ENCODE data around the gene PIK3CD. TPM values are rescaled to one million over a fixed set of nuclear protein-coding genes. Genes with fewer than 3 reads are reported as not detected.
A peak's percentile ranks its signal among the peaks of the same experiment; 100 is the strongest.

Gene PIK3CD
- polyA plus RNA-seq, 4 donors, result 1.8 to 16.8 (median 3.6) TPM

- DNase-seq, result no peak
- H3K4me1 ChIP-seq (ENCODE audit: control insufficient read depth in 3 of 3, insufficient read depth in 2 of 3, low read depth in 1 of 3, low read length in 2 of 3), result peaks cover 5 to 29% (median 14%) of the 10 kb centered on the region in 3 donors
- no peaks in the 10 kb centered on the region for H3K9me3 ChIP-seq (ENCODE audit: control insufficient read depth in 2 of 2, insufficient read depth in 1 of 2, low read depth in 1 of 2, low read length in 1 of 2)
- H3K27me3 ChIP-seq (ENCODE audit: control insufficient read depth in 3 of 3, insufficient read depth in 3 of 3, low read length in 3 of 3), result peaks cover 0 to 29% (median 0%) of the 10 kb centered on the region in 3 donors
- H3K4me3 ChIP-seq (ENCODE audit: low read depth in 1 of 3, low read length in 3 of 3), result no peak overlapping the region
- 70 to 78% (median 77%) methylated on average over 14 of the region's 14 CpGs for WGBS, 3 donors
- FAIRE-seq, result no peak
- no peak overlapping the region for H3K27ac ChIP-seq (ENCODE audit: low read depth in 1 of 3, low read length in 2 of 3)
- peaks cover 0 to 3% (median 0%) of the 10 kb centered on the region in 3 donors for H3K36me3 ChIP-seq (ENCODE audit: control insufficient read depth in 3 of 3, insufficient read depth in 2 of 3, low read depth in 1 of 3, low read length in 3 of 3)
Observed at GRCh38 chr1:9690440-9691107, 39.0 kb downstream of the PIK3CD start.

- peaks cover 0 to 29% (median 0%) of the 10 kb centered on the region in 3 donors for H3K27me3 ChIP-seq (ENCODE audit: control insufficient read depth in 3 of 3, insufficient read depth in 3 of 3, low read length in 3 of 3)
- peaks cover 0 to 3% (median 0%) of the 10 kb centered on the region in 3 donors for H3K36me3 ChIP-seq (ENCODE audit: control insufficient read depth in 3 of 3, insufficient read depth in 2 of 3, low read depth in 1 of 3, low read length in 3 of 3)
- FAIRE-seq (no peak), DNase-seq (no peak)
- no peak overlapping the region for H3K4me3 ChIP-seq (ENCODE audit: low read depth in 1 of 3, low read length in 3 of 3)
- peaks cover 5 to 29% (median 14%) of the 10 kb centered on the region in 3 donors for H3K4me1 ChIP-seq (ENCODE audit: control insufficient read depth in 3 of 3, insufficient read depth in 2 of 3, low read depth in 1 of 3, low read length in 2 of 3)
- no peak overlapping the region for H3K27ac ChIP-seq (ENCODE audit: low read depth in 1 of 3, low read length in 2 of 3)
- H3K9me3 ChIP-seq (ENCODE audit: control insufficient read depth in 2 of 2, insufficient read depth in 1 of 2, low read depth in 1 of 2, low read length in 1 of 2), result no peaks in the 10 kb centered on the region
- WGBS, 3 donors, result 69 to 80% (median 74%) methylated on average over 6 of the region's 6 CpGs
Observed at GRCh38 chr1:9691108-9691445, 39.5 kb downstream of the PIK3CD start.

- Histone ChIP-seq H3K9me3 (ENCODE audit: control insufficient read depth in 2 of 2, insufficient read depth in 1 of 2, low read depth in 1 of 2, low read length in 1 of 2) (no peaks in the 10 kb centered on the region), H3K4me3 (ENCODE audit: low read depth in 1 of 3, low read length in 3 of 3) (no peak overlapping the region), H3K4me1 (ENCODE audit: control insufficient read depth in 3 of 3, insufficient read depth in 2 of 3, low read depth in 1 of 3, low read length in 2 of 3) (peaks cover 5 to 29% (median 14%) of the 10 kb centered on the region in 3 donors), H3K27ac (ENCODE audit: low read depth in 1 of 3, low read length in 2 of 3) (no peak overlapping the region), H3K36me3 (ENCODE audit: control insufficient read depth in 3 of 3, insufficient read depth in 2 of 3, low read depth in 1 of 3, low read length in 3 of 3) (peaks cover 0 to 3% (median 0%) of the 10 kb centered on the region in 3 donors), H3K27me3 (ENCODE audit: control insufficient read depth in 3 of 3, insufficient read depth in 3 of 3, low read length in 3 of 3) (peaks cover 0 to 29% (median 0%) of the 10 kb centered on the region in 3 donors)
- FAIRE-seq (no peak), DNase-seq (no peak)
- WGBS, 3 donors, result 77 to 81% (median 77%) methylated on average over 5 of the region's 5 CpGs
Observed at GRCh38 chr1:9691691-9692090, 40.2 kb downstream of the PIK3CD start.

GRCh38 chr1:9696793-9697192 lies 45.3 kb downstream of the PIK3CD start:
- Histone ChIP-seq H3K9me3 (ENCODE audit: control insufficient read depth in 2 of 2, insufficient read depth in 1 of 2, low read depth in 1 of 2, low read length in 1 of 2) (no peaks in the 10 kb centered on the region), H3K4me1 (ENCODE audit: control insufficient read depth in 3 of 3, insufficient read depth in 2 of 3, low read depth in 1 of 3, low read length in 2 of 3) (peaks cover 0 to 6% (median 0%) of the 10 kb centered on the region in 3 donors), H3K27me3 (ENCODE audit: control insufficient read depth in 3 of 3, insufficient read depth in 3 of 3, low read length in 3 of 3) (no peaks in the 10 kb centered on the region), H3K36me3 (ENCODE audit: control insufficient read depth in 3 of 3, insufficient read depth in 2 of 3, low read depth in 1 of 3, low read length in 3 of 3) (peaks cover 0 to 3% (median 0%) of the 10 kb centered on the region in 3 donors), H3K4me3 (ENCODE audit: low read depth in 1 of 3, low read length in 3 of 3) (no peak overlapping the region), H3K27ac (ENCODE audit: low read depth in 1 of 3, low read length in 2 of 3) (no peak overlapping the region)
- FAIRE-seq, result no peak
- WGBS, 3 donors, result 95 to 98% (median 97%) methylated on average over 2 of the region's 2 CpGs
- DNase-seq, result no peak

- no peaks in the 10 kb centered on the region for H3K36me3 ChIP-seq (ENCODE audit: control insufficient read depth in 3 of 3, insufficient read depth in 2 of 3, low read depth in 1 of 3, low read length in 3 of 3)
- peaks cover 0 to 6% (median 0%) of the 10 kb centered on the region in 3 donors for H3K4me1 ChIP-seq (ENCODE audit: control insufficient read depth in 3 of 3, insufficient read depth in 2 of 3, low read depth in 1 of 3, low read length in 2 of 3)
- DNase-seq, result peak; percentile 67 to 84
- no peak overlapping the region for H3K4me3 ChIP-seq (ENCODE audit: low read depth in 1 of 3, low read length in 3 of 3)
- WGBS, 3 donors, result 33 to 79% (median 57%) methylated on average over 7 of the region's 7 CpGs
- no peak overlapping the region for H3K27ac ChIP-seq (ENCODE audit: low read depth in 1 of 3, low read length in 2 of 3)
- peaks cover 0 to 4% of the 10 kb centered on the region in 2 donors for H3K9me3 ChIP-seq (ENCODE audit: control insufficient read depth in 2 of 2, insufficient read depth in 1 of 2, low read depth in 1 of 2, low read length in 1 of 2)
- H3K27me3 ChIP-seq (ENCODE audit: control insufficient read depth in 3 of 3, insufficient read depth in 3 of 3, low read length in 3 of 3), result no peaks in the 10 kb centered on the region
- no peak for FAIRE-seq
Observed at GRCh38 chr1:9699361-9699760, 47.8 kb downstream of the PIK3CD start.

GRCh38 chr1:9700340-9700739 lies 48.8 kb downstream of the PIK3CD start:
- FAIRE-seq, result no peak

GRCh38 chr1:9701665-9702064 lies 50.1 kb downstream of the PIK3CD start:
- Histone ChIP-seq H3K27me3 (ENCODE audit: control insufficient read depth in 3 of 3, insufficient read depth in 3 of 3, low read length in 3 of 3) (no peaks in the 10 kb centered on the region), H3K4me1 (ENCODE audit: control insufficient read depth in 3 of 3, insufficient read depth in 2 of 3, low read depth in 1 of 3, low read length in 2 of 3) (peaks cover 0 to 6% (median 0%) of the 10 kb centered on the region in 3 donors), H3K36me3 (ENCODE audit: control insufficient read depth in 3 of 3, insufficient read depth in 2 of 3, low read depth in 1 of 3, low read length in 3 of 3) (no peaks in the 10 kb centered on the region), H3K4me3 (ENCODE audit: low read depth in 1 of 3, low read length in 3 of 3) (no peak overlapping the region), H3K27ac (ENCODE audit: low read depth in 1 of 3, low read length in 2 of 3) (no peak overlapping the region), H3K9me3 (ENCODE audit: control insufficient read depth in 2 of 2, insufficient read depth in 1 of 2, low read depth in 1 of 2, low read length in 1 of 2) (peaks cover 0 to 4% of the 10 kb centered on the region in 2 donors)
- FAIRE-seq (no peak), DNase-seq (no peak)
- 83 to 93% (median 91%) methylated on average over 4 of the region's 4 CpGs for WGBS, 3 donors

More at GRCh38 chr1:9700340-9700739, 48.8 kb downstream of the PIK3CD start:
- 88 to 95% (median 89%) methylated on average over 12 of the region's 12 CpGs for WGBS, 3 donors
- H3K9me3 ChIP-seq (ENCODE audit: control insufficient read depth in 2 of 2, insufficient read depth in 1 of 2, low read depth in 1 of 2, low read length in 1 of 2), result peaks cover 0 to 4% of the 10 kb centered on the region in 2 donors
- H3K36me3 ChIP-seq (ENCODE audit: control insufficient read depth in 3 of 3, insufficient read depth in 2 of 3, low read depth in 1 of 3, low read length in 3 of 3), result no peaks in the 10 kb centered on the region
- peaks cover 0 to 6% (median 0%) of the 10 kb centered on the region in 3 donors for H3K4me1 ChIP-seq (ENCODE audit: control insufficient read depth in 3 of 3, insufficient read depth in 2 of 3, low read depth in 1 of 3, low read length in 2 of 3)
- DNase-seq, result no peak
- no peak overlapping the region for H3K27ac ChIP-seq (ENCODE audit: low read depth in 1 of 3, low read length in 2 of 3)
- no peak overlapping the region for H3K4me3 ChIP-seq (ENCODE audit: low read depth in 1 of 3, low read length in 3 of 3)
- H3K27me3 ChIP-seq (ENCODE audit: control insufficient read depth in 3 of 3, insufficient read depth in 3 of 3, low read length in 3 of 3), result no peaks in the 10 kb centered on the region

GRCh38 chr1:9703165-9703509 lies 51.6 kb downstream of the PIK3CD start:
- Histone ChIP-seq H3K4me1 (ENCODE audit: control insufficient read depth in 3 of 3, insufficient read depth in 2 of 3, low read depth in 1 of 3, low read length in 2 of 3) (peaks cover 0 to 6% (median 0%) of the 10 kb centered on the region in 3 donors), H3K27me3 (ENCODE audit: control insufficient read depth in 3 of 3, insufficient read depth in 3 of 3, low read length in 3 of 3) (no peaks in the 10 kb centered on the region), H3K36me3 (ENCODE audit: control insufficient read depth in 3 of 3, insufficient read depth in 2 of 3, low read depth in 1 of 3, low read length in 3 of 3) (no peaks in the 10 kb centered on the region), H3K4me3 (ENCODE audit: low read depth in 1 of 3, low read length in 3 of 3) (no peak overlapping the region), H3K9me3 (ENCODE audit: control insufficient read depth in 2 of 2, insufficient read depth in 1 of 2, low read depth in 1 of 2, low read length in 1 of 2) (peaks cover 0 to 4% of the 10 kb centered on the region in 2 donors), H3K27ac (ENCODE audit: low read depth in 1 of 3, low read length in 2 of 3) (no peak overlapping the region)
- 84 to 92% (median 90%) methylated on average over 5 of the region's 5 CpGs for WGBS, 3 donors
- FAIRE-seq (no peak), DNase-seq (no peak)

- Histone ChIP-seq H3K27me3 (ENCODE audit: control insufficient read depth in 3 of 3, insufficient read depth in 3 of 3, low read length in 3 of 3) (no peaks in the 10 kb centered on the region), H3K4me3 (ENCODE audit: low read depth in 1 of 3, low read length in 3 of 3) (no peak overlapping the region), H3K27ac (ENCODE audit: low read depth in 1 of 3, low read length in 2 of 3) (no peak overlapping the region), H3K9me3 (ENCODE audit: control insufficient read depth in 2 of 2, insufficient read depth in 1 of 2, low read depth in 1 of 2, low read length in 1 of 2) (peaks cover 0 to 4% of the 10 kb centered on the region in 2 donors), H3K4me1 (ENCODE audit: control insufficient read depth in 3 of 3, insufficient read depth in 2 of 3, low read depth in 1 of 3, low read length in 2 of 3) (peaks cover 0 to 6% (median 0%) of the 10 kb centered on the region in 3 donors), H3K36me3 (ENCODE audit: control insufficient read depth in 3 of 3, insufficient read depth in 2 of 3, low read depth in 1 of 3, low read length in 3 of 3) (no peaks in the 10 kb centered on the region)
- 86 to 93% (median 91%) methylated on average over 3 of the region's 3 CpGs for WGBS, 3 donors
- no peak for DNase-seq
- FAIRE-seq, result no peak
Observed at GRCh38 chr1:9703681-9704080, 52.1 kb downstream of the PIK3CD start.

All from small intestine (tissue), 7 donors.